SKM-1 treated with dmso at 0.1 percent for 144 hours (cell line): ENCODE measurements around the gene ANKRD31.

Experiments
- DNase-seq: peaks from one replicate; lab custom pipeline; 2025; ENCODE audit not compliant: unreplicated experiment; lab: John Stamatoyannopoulos, UW

Gene ANKRD31

DNA sequence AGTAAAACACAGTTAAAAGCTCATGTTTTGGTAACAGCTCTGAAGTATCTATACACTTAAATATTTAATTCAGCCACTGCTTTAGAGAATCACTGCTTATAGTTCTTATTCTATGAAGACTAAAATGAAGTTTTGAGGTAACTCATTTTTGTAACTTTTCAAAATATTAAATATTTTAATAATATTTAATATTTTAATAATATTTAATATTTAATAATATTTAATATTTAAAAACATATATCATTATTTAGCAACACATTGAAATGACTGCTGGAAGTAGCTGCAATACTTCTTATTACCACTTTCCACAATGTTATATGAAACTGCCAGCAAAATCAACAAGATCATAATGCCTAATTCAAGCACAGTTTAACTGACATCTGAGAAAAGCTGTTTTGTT lies 165.6 kb downstream of the ANKRD31 start:
- no peak for DNase-seq

DNA sequence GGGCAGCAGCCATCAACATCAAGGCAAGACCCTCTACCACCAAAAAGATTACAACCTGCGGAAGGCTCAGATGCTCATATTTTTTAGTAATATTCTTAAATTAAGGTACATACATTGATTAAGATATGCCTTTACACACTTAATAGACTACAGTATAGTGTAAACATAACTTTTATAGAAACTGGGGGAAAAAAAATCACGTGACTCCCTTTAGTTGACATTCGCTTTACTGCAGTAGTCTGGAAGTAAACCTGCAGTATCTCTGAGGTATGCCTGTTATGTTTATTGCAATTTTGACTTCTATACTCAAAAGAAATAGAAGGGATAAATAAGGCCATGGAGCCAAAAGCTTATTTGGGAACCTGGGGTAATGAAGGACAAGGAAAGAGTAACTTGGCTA lies 169.2 kb downstream of the ANKRD31 start:
- no peak for DNase-seq

DNA sequence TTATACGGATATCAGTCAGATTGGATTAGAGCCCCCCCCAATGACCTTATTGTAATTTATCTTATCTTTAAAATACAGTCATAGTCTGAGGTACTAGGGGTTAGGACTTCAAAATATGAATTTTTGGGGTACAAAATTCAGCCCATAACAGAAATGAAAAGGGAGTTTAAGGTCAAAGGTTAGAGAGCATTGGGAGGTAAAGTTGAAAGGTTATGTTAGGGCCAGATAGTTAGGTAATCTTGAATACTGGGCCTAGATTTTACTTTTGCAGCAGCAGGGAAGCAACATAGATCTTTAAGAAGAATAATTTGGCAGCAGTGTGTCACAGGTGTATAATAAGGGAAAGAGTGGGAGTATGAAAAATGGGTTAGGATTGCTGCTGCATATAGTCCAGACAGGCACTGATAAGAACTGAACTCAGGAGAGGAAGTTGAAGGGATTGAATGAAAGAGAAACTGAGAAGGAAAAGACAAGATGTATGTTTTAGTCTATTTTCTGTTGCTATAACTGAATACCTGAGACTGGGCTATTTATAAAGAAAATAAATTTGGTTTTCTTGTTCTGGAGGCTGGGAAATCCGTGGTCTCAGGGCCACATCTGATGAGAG lies 173.7 kb downstream of the ANKRD31 start:
- DNase-seq: no peak

- DNase-seq: peak; percentile 15
Measured at GRCh38 chr5:75059912-75060545, 176.6 kb downstream of the ANKRD31 start.

- DNase-seq: no peak
Measured at GRCh38 chr5:75058986-75059535, 177.6 kb downstream of the ANKRD31 start.

DNA sequence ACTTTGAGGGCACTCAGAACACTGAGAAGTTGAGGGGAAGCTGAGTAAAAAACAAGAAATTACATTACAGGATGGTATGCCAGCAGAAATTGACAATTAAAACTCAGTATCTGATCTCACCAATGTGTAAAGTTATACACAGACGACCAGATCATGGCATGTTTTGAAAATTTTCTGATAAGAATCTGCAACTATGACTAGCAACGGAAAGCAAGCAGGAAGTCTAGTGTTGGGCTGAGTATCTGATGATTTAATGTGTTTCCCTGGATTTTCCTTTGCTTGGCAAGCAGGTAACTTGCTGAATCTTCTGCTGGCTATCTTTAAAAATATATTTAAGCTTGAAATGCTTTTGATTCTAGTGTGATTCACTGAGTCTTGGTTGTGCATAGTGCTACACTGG lies 179.1 kb downstream of the ANKRD31 start:
- DNase-seq: no peak

DNA sequence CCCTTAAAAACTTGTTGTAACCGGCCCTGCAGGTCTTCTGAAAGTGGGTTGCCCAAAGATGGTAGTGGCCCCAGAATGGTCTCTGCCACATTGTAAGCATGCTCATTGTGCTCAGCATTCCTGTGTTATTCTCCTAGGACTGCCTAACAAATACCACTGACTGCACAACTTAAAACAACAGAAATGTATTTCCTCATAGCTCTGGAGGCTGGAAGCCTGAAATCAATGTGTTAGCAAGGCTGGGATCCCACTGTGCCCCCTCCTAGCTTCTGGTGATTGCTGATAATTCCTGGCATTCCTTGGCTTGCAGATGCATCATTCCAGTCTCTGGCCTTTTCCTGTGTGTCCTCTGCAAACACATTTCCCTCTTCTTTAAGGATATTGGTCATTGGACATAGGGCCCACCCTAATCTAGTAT lies 180.9 kb downstream of the ANKRD31 start:
- no peak for DNase-seq

GRCh38 chr5:75054134-75054930 lies 182.3 kb downstream of the ANKRD31 start:
- DNase-seq: no peak

- no peak for DNase-seq
Measured at GRCh38 chr5:75053304-75054133, 183.2 kb downstream of the ANKRD31 start.

DNA sequence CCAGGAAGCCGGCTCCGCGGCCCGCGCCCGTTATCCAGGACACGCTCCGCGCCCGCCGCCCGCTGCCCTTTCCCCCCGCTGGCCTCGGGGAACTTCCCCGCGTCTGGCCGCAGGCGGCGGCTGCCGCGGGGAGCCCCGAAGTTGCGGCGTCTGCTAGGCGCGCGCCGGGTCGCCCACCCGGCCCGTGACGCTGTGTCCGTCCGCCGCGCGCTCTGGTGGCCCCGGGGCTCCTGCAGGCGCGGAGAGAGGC lies 183.7 kb downstream of the ANKRD31 start:
- no peak for DNase-seq

GRCh38 chr5:75052192-75053053 lies 184.3 kb downstream of the ANKRD31 start, which contains the start of gene GCNT4:
TSS of gene GCNT4 (minus strand) at chr5:75052558. CDS start at chr5:75030037, 22,521 bp downstream.
- DNase-seq: no peak

DNA sequence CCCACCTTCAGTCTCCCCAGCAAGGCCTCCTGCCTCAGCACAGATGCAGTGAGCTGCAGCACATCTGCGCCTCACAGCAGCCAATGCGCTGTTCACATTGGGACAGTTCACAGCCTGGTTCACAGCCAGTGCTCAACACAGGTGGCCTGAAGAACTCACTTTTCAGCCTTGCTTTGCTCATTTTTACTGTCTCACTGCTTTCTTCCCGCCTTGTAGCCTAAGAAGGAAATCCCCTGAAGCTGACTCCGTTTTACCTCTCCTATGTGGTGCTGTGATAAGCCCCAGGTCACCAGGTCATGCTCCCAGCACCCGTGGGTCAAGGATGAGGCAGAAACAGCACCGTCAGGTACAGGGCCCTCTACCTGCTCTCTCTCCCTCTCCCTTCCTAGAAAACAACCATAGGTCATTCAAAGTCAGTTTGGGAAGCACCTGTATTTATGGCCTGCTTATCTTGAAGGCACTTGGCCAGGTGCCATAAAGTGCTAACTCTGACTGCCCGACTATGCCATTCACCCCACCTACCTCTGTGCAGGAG lies 185.4 kb downstream of the ANKRD31 start:
- DNase-seq: no peak

DNA sequence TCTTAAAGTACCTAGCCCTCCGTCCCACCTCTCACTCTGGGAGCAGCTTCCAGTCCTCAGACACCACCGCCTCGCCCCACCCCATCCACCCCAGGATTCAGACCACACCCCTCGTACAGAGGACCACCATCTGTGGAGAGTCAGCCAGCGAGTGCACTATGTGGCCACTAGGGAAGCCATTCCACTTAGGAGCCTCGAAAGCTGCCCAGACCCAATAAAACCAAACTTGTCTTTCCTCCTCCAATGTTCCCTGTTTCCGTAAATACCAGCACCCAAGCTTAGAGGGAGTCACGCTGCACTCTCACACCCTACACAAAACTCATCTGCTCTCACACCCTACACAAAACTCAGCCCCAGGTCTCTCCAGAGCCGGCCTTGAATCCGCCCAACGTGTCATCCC lies 186.3 kb downstream of the ANKRD31 start:
- no peak for DNase-seq

DNA sequence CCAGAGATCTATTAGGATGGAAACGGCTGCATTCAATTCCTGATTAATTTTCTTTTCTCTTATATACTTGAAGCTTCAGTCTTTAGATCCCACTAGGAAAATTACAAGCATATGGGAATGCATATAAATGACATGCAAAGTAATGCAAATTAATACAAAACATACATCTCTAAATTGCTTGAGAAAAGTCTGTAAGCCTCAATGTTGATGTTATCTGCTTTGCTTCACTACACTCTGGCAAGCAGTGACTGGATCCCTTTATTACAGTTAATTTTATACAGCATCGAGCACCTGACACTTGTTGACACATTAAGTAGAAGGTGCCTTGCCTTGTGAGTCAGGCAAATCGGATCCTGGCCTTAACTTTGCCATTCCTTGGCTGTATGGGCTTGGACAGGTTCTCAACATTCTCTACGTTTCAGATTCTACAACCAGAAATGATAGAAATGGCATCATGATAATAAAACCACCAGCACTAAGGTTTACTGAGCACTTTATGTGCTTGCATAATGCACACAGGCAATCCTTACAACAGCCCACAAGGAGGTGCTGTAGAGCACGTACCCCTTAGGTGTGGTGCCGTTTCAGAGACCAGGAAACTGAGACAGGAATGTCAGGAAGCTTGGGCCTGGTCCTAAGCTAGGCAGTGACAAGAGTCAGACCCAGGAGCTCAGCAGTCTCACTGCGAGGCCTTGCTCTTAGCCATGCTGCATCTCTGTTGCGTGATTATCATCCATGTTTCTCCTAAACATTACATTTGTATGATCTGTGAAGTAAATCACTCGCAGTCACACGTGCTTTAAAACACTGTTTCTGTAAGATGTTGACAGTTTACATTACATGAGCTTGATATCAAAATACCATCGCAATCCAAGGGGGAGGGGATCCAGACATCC lies 187.0 kb downstream of the ANKRD31 start:
- DNase-seq: peak; percentile 38

- no peak for DNase-seq
Measured at GRCh38 chr5:75048457-75048953, 188.2 kb downstream of the ANKRD31 start.

- no peak for DNase-seq
Measured at GRCh38 chr5:75047356-75047755, 189.3 kb downstream of the ANKRD31 start.

- no peak for DNase-seq
Measured at GRCh38 chr5:75046366-75047142, 190.1 kb downstream of the ANKRD31 start.

GRCh38 chr5:75045071-75045470 lies 191.6 kb downstream of the ANKRD31 start:
- DNase-seq: no peak
